Measurements from ENCODE around the gene MAD1L1. TPM values are rescaled to one million over a fixed set of nuclear protein-coding genes. Genes with fewer than 3 reads are reported as not detected.

Gene MAD1L1
- total RNA-seq, 4 donors from 2014 or later, result 8.0 to 52.7 (median 26.7) TPM

DNA sequence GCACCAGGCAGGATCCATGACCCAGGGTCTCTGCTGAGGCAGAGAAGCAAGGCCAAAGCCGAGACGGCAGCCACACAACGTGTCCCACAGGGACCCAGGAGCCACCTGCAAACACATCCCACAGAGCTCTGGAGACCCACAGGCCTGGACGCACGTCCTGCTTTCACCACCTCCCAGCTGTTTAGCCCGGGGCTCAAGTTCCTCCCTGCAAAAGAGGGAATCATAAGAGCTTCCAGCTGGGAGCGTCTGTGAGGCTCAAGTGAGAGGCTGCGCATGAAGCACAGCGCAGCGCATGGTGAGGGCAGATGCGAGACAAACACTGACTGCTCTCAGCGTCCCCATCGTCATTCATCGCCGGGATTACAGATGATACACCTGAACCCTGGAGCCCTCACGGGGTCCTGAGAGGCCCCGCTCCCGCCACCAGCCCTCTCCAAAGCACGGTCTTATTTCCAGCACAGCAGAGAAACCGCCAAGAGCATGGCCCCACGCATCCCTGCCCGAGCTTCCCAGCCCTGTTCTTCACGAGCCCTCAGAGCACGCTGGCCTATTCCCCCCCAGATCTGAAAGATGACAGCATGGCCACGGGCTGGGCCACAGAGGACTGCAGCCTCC, 88.7 kb downstream of the MAD1L1 start:
- Histone ChIP-seq H3K4me3 (no peak overlapping the region), H3K36me3 (no peaks in the 10 kb centered on the region), H3K4me1 (no peaks in the 10 kb centered on the region), H3K9me3 (no peaks in the 10 kb centered on the region), H3K27ac (no peak overlapping the region), H3K27me3 (no peaks in the 10 kb centered on the region)
- WGBS, 2 donors (ENCODE audit: low coverage in 1 of 2), result 94% methylated on average over 25 of the region's 25 CpGs; no CpG with 5 or more reads in 1 of the 2 donors
- no peak for TF ChIP-seq EP300 (IDR thresholded peaks at IDR 0.05; ENCODE audit: low read depth)
- TF ChIP-seq, protein P1, sequence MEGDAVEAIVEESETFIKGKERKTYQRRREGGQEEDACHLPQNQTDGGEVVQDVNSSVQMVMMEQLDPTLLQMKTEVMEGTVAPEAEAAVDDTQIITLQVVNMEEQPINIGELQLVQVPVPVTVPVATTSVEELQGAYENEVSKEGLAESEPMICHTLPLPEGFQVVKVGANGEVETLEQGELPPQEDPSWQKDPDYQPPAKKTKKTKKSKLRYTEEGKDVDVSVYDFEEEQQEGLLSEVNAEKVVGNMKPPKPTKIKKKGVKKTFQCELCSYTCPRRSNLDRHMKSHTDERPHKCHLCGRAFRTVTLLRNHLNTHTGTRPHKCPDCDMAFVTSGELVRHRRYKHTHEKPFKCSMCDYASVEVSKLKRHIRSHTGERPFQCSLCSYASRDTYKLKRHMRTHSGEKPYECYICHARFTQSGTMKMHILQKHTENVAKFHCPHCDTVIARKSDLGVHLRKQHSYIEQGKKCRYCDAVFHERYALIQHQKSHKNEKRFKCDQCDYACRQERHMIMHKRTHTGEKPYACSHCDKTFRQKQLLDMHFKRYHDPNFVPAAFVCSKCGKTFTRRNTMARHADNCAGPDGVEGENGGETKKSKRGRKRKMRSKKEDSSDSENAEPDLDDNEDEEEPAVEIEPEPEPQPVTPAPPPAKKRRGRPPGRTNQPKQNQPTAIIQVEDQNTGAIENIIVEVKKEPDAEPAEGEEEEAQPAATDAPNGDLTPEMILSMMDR (IDR thresholded peaks at IDR 0.05), result no peak
- intact Hi-C loops (cut with DNase I; ENCODE audit: low total_unique reads), result no loop called here
- in situ Hi-C loops (cut with MboI; ENCODE audit: low pct_ligation_motif_present in 1 of 4, low pct_unique_long_range_greater_than_20kb in 1 of 4, low sequenced_read_pairs in 3 of 4), result no loop called here
- DNase-seq, result no peak

DNA sequence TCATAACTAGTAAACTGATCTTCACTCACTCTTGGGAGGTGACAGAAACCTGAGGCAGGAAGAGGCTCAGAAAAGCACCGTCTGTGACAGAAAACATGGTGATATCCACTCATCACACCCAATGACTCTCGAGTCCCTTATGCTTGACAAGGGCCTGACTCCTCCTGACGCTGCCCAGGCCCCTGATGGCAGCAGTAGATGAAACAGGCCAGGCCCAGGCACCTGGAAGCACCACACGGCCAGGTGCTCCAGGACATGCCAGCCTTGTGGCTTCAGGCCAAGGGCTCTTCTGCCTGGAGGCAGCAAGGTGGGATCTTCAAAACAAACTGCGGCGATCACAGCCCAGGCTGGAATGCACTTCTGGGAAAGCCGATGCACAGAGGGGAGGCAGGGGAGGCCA, 89.3 kb downstream of the MAD1L1 start:
- Histone ChIP-seq H3K4me1 (no peaks in the 10 kb centered on the region), H3K27ac (no peak overlapping the region), H3K36me3 (no peaks in the 10 kb centered on the region), H3K27me3 (no peaks in the 10 kb centered on the region), H3K9me3 (no peaks in the 10 kb centered on the region), H3K4me3 (no peak overlapping the region)
- TF ChIP-seq, protein P1 (IDR thresholded peaks at IDR 0.05), result no peak
- TF ChIP-seq POLR2A (IDR thresholded peaks at IDR 0.05) (no peak), POLR2AphosphoS5 (IDR thresholded peaks at IDR 0.05) (no peak), EP300 (IDR thresholded peaks at IDR 0.05; ENCODE audit: low read depth) (no peak)
- intact Hi-C loops (cut with DNase I; ENCODE audit: low total_unique reads), result no loop called here
- no peak for DNase-seq
- in situ Hi-C loops (cut with MboI; ENCODE audit: low pct_ligation_motif_present in 1 of 4, low pct_unique_long_range_greater_than_20kb in 1 of 4, low sequenced_read_pairs in 3 of 4), result no loop called here
- 94% methylated on average over 7 of the region's 7 CpGs; no CpG with 5 or more reads in 1 of the 2 donors for WGBS, 2 donors (ENCODE audit: low coverage in 1 of 2)

DNA sequence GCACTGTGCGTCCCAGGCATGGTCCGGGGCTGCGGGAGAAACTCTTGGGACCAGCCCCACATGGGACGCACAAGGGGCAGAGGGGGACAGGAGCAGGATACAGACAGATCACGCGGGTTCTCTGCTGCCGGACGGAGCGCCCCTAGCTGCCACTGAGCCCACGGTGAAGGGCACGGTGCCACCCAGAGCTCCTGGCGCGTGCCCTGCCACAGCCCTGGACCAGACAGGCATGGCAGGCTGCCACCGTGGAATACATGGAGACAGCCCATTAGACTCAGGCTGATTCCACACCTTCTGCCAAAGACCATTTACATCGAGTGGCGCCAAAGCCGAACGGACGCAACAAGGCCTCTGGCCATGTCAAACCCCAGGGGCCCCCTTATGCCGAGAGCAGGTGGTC, 90.4 kb downstream of the MAD1L1 start:
- in situ Hi-C loops (cut with MboI; ENCODE audit: low pct_ligation_motif_present in 1 of 4, low pct_unique_long_range_greater_than_20kb in 1 of 4, low sequenced_read_pairs in 3 of 4), result no loop called here
- 98% methylated on average over 15 of the region's 20 CpGs; no CpG with 5 or more reads in 1 of the 2 donors for WGBS, 2 donors (ENCODE audit: low coverage in 1 of 2)

DNA sequence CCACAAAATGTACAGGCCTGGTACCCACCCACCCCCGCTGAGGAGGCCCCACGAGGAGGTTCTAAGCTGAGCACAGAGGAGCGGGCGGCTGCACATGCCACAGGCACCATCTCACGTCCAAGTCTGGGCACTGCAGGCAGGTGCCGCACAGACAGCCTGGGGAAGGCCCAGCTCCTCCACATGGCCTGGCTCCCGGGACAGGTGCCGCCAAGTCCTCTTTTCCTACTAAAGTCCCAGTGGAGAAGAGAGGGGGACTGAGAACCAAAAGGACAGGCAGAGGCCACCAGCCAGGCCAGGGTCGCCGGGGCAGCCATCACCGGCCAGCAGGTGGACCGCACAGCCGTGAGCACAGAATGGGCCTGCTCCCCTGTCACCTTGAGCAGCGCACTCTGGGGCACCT, 91.1 kb downstream of the MAD1L1 start:
- Histone ChIP-seq H3K36me3 (no peaks in the 10 kb centered on the region), H3K27me3 (no peaks in the 10 kb centered on the region), H3K27ac (no peak overlapping the region), H3K9me3 (no peaks in the 10 kb centered on the region), H3K4me3 (no peak overlapping the region), H3K4me1 (no peaks in the 10 kb centered on the region)
- intact Hi-C loops (cut with DNase I; ENCODE audit: low total_unique reads), result no loop called here
- no peak for DNase-seq
- WGBS, 2 donors (ENCODE audit: low coverage in 1 of 2), result 98% methylated on average over 6 of the region's 14 CpGs; no CpG with 5 or more reads in 1 of the 2 donors
- in situ Hi-C loops (cut with MboI; ENCODE audit: low pct_ligation_motif_present in 1 of 4, low pct_unique_long_range_greater_than_20kb in 1 of 4, low sequenced_read_pairs in 3 of 4), result no loop called here
- TF ChIP-seq POLR2A (IDR thresholded peaks at IDR 0.05), result no peak
- no peak for TF ChIP-seq POLR2AphosphoS5 (IDR thresholded peaks at IDR 0.05)
- no peak for TF ChIP-seq EP300 (IDR thresholded peaks at IDR 0.05; ENCODE audit: low read depth)
- TF ChIP-seq, protein P1 (IDR thresholded peaks at IDR 0.05), result no peak

More for the DNA sequence above, 90.4 kb downstream of the MAD1L1 start:
- TF ChIP-seq POLR2A (IDR thresholded peaks at IDR 0.05) (no peak), POLR2AphosphoS5 (IDR thresholded peaks at IDR 0.05) (no peak), EP300 (IDR thresholded peaks at IDR 0.05; ENCODE audit: low read depth) (no peak)
- TF ChIP-seq, protein P1 (IDR thresholded peaks at IDR 0.05), result no peak
- DNase-seq, result no peak
- Histone ChIP-seq H3K27me3 (no peaks in the 10 kb centered on the region), H3K36me3 (no peaks in the 10 kb centered on the region), H3K9me3 (no peaks in the 10 kb centered on the region), H3K27ac (no peak overlapping the region), H3K4me1 (no peaks in the 10 kb centered on the region), H3K4me3 (no peak overlapping the region)
- intact Hi-C loops (cut with DNase I; ENCODE audit: low total_unique reads), result no loop called here
